Hepatocyte (in vitro differentiated cells): Measurements from ENCODE around the gene GPR132. TPM values are rescaled to one million over a fixed set of nuclear protein-coding genes. Genes with fewer than 3 reads are reported as not detected.
"Not testable (repeated sequence)": the region's sequence is repeated elsewhere in the genome, so short reads cannot be mapped to it uniquely, and the experiment has no call there.

ENCODE experiments used
- DNase-seq: peaks from one replicate; pipeline ENCODE4 v3.0.0-alpha.2; 2016; ENCODE audit warnings: low spot score
- H2AFZ ChIP-seq: fragments of 200-600 bp; sonication (generic); 2 replicates; pipeline ENCODE4 v1.6.0; 2016; ENCODE audit warnings: antibody characterized with exemption, mild to moderate bottlenecking
- H3K27ac ChIP-seq: fragments of 200-600 bp; sonication (generic); 2 replicates; pipeline ENCODE4 v1.5.1; 2016; ENCODE audit warnings: mild to moderate bottlenecking
- H3K27me3 ChIP-seq: fragments of 200-600 bp; sonication (generic); 2 replicates; pipeline ENCODE4 v1.6.1; 2016
- H3K36me3 ChIP-seq: fragments of 200-600 bp; sonication (generic); replicated peaks from 2 replicates; pipeline ENCODE4 v1.5.1; 2016; ENCODE audit warnings: low read depth; ENCODE audit not compliant: insufficient read depth
- H3K4me1 ChIP-seq: fragments of 200-600 bp; sonication (generic); 2 replicates; pipeline ENCODE4 v1.5.1; 2016; ENCODE audit warnings: mild to moderate bottlenecking, moderate library complexity; ENCODE audit not compliant: insufficient read depth
- H3K4me2 ChIP-seq: fragments of 200-600 bp; sonication (generic); 2 replicates; pipeline ENCODE4 v1.6.0; 2016
- H3K4me3 ChIP-seq: fragments of 200-600 bp; sonication (generic); 2 replicates; pipeline ENCODE4 v1.5.1; 2016; ENCODE audit warnings: mild to moderate bottlenecking
- H3K79me2 ChIP-seq: fragments of 200-600 bp; sonication (generic); 2 replicates; pipeline ENCODE4 v1.6.0; 2017; ENCODE audit warnings: mild to moderate bottlenecking
- H3K9me2 ChIP-seq: fragments of 200-600 bp; sonication (generic); replicated peaks from 2 replicates; pipeline ENCODE4 v1.6.0; 2017; ENCODE audit warnings: mild to moderate bottlenecking; ENCODE audit not compliant: insufficient read depth
- H3K9me3 ChIP-seq: fragments of 200-600 bp; sonication (generic); 2 replicates; pipeline ENCODE4 v1.5.1; 2016; ENCODE audit warnings: low read depth, mild to moderate bottlenecking
- H4K20me1 ChIP-seq: fragments of 200-600 bp; sonication (generic); 2 replicates; pipeline ENCODE4 v1.6.0; 2016; ENCODE audit warnings: mild to moderate bottlenecking; ENCODE audit not compliant: insufficient read depth, poor library complexity, severe bottlenecking
- CTCF ChIP-seq: fragments of 200-600 bp; sonication (generic); IDR thresholded peaks from 2 replicates; pipeline ENCODE4 v1.5.1; 2016; ENCODE audit warnings: antibody characterized with exemption, mild to moderate bottlenecking; ENCODE audit not compliant: poor library complexity
- EZH2 ChIP-seq: fragments of 200-600 bp; sonication (generic); IDR thresholded peaks from 2 replicates; pipeline ENCODE4 v1.6.1; 2016; ENCODE audit warnings: antibody characterized with exemption, mild to moderate bottlenecking, borderline replicate concordance
- EZH2phosphoT487 ChIP-seq: fragments of 200-600 bp; sonication (generic); IDR thresholded peaks from one replicate; pipeline ENCODE4 v1.6.1; 2018; ENCODE audit warnings: antibody characterized with exemption, mild to moderate bottlenecking, low read depth, moderate library complexity; ENCODE audit not compliant: unreplicated experiment, severe bottlenecking
- WGBS: methylation state at CpG from one replicate; pipeline ENCODE4 v1.1.6; 2016; ENCODE audit warnings: low lambda C conversion rate; ENCODE audit errors: missing lambda C conversion rate; 5-methylcytosine and 5-hydroxymethylcytosine counted together
- polyA plus RNA-seq: library from polyadenylated mRNA; unstranded; fragments of >200 nt; fragmentation: Nextera tagmentation; extraction: Ambion mirVana; gene quantifications from 2 replicates; pipeline ENCODE4 v1.2.1, GENCODE V29; 2016
- total RNA-seq: library from RNA; depleted of rRNA; stranded (reverse); fragments of >200 nt; gene quantifications from 2 replicates; pipeline ENCODE4 v1.2.3, GENCODE V29; 2014

The GPR132 gene
- total and polyA plus RNA-seq, 2 experiments from 2014 or later: 0.41 to 0.83 TPM

DNA sequence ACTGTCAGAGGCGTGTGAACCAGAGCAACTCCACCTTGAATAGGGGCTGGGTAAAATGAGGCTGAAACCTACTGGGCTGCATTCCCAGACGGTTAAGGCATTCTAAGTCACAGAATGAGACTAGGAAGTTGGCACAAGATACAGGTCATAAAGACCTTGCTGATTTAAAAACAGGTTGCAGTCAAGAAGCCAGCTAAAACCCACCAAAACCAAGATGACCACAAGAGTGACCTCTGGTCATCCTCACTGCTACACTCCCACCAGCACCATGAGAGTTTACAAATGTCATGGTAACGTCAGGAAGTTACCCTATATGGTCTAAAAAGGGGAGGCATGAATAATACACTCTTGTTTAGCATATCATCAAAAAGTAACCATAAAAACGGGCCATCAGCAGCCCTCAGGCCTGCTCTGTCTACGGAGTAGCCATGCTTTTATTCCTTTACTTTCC lies 32.8 kb downstream of the GPR132 start:
- DNase-seq, H3K4me1 ChIP-seq, H3K36me3 ChIP-seq, H3K9me3 ChIP-seq, H2AFZ ChIP-seq, H3K4me3 ChIP-seq, H4K20me1 ChIP-seq, H3K27me3 ChIP-seq, H3K9me2 ChIP-seq, H3K79me2 ChIP-seq: not testable (repeated sequence)
- H3K27ac ChIP-seq: peak overlapping the region; percentile 27
- 76% methylated on average over 5 of the region's 5 CpGs for WGBS
- peak overlapping the region; percentile 70 for H3K4me2 ChIP-seq

GRCh38 chr14:105030836-105031396 lies 34.3 kb downstream of the GPR132 start:
- Histone ChIP-seq H3K9me2 (no peaks in the 10 kb centered on the region), H3K4me1 (no peaks in the 10 kb centered on the region), H3K79me2 (no peaks in the 10 kb centered on the region), H3K4me2 (no peak overlapping the region), H2AFZ (no peak overlapping the region), H3K27me3 (no peaks in the 10 kb centered on the region), H3K9me3 (no peaks in the 10 kb centered on the region), H4K20me1 (no peaks in the 10 kb centered on the region), H3K27ac (no peak overlapping the region), H3K4me3 (no peak overlapping the region), H3K36me3 (no peaks in the 10 kb centered on the region)
- TF ChIP-seq EZH2phosphoT487: no peak
- TF ChIP-seq CTCF: no peak
- TF ChIP-seq EZH2: no peak
- no peak for DNase-seq
- 80% methylated on average over 9 of the region's 9 CpGs for WGBS

GRCh38 chr14:105030194-105030593 lies 35.0 kb downstream of the GPR132 start:
- no peaks in the 10 kb centered on the region for H4K20me1 ChIP-seq
- H3K4me2 ChIP-seq: no peak overlapping the region
- DNase-seq: no peak
- TF ChIP-seq CTCF (no peak), EZH2 (no peak), EZH2phosphoT487 (no peak)
- H3K9me2 ChIP-seq: no peaks in the 10 kb centered on the region
- no peak overlapping the region for H2AFZ ChIP-seq
- no peaks in the 10 kb centered on the region for H3K36me3 ChIP-seq
- no peak overlapping the region for H3K27ac ChIP-seq
- no peaks in the 10 kb centered on the region for H3K27me3 ChIP-seq
- WGBS: 76% methylated on average over 2 of the region's 2 CpGs
- H3K9me3 ChIP-seq: no peaks in the 10 kb centered on the region
- no peak overlapping the region for H3K4me3 ChIP-seq
- H3K4me1 ChIP-seq: no peaks in the 10 kb centered on the region
- no peaks in the 10 kb centered on the region for H3K79me2 ChIP-seq

DNA sequence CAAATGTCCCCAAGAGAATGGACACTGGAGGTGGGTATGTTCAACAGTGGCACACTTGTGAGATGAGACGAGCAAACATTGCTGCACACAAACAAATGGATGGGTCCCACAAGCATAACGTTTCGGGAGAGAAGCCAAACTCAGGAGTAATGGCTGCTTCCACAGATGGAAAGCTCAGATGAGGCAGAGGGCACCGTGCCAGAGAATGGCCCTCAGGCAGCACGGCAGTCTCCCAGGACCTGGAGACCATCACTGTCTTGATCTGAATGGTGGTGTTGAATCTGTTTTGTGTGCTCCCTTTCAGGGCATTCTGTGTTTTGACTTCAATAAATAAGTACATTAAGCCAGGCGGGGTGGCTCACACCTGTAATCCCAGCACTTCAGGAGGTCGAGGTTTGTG lies 35.8 kb downstream of the GPR132 start:
- no peaks in the 10 kb centered on the region for H3K4me1 ChIP-seq
- no peaks in the 10 kb centered on the region for H3K27me3 ChIP-seq

More for the DNA sequence above, 35.8 kb downstream of the GPR132 start:
- no peak overlapping the region for H3K4me3 ChIP-seq
- no peak for DNase-seq
- H4K20me1 ChIP-seq: no peaks in the 10 kb centered on the region
- TF ChIP-seq EZH2 (no peak), EZH2phosphoT487 (no peak), CTCF (no peak)
- no peaks in the 10 kb centered on the region for H3K9me3 ChIP-seq
- H3K36me3 ChIP-seq: no peaks in the 10 kb centered on the region
- H2AFZ ChIP-seq: no peak overlapping the region
- 79% methylated on average over 7 of the region's 7 CpGs for WGBS
- no peak overlapping the region for H3K27ac ChIP-seq
- no peak overlapping the region for H3K4me2 ChIP-seq
- no peaks in the 10 kb centered on the region for H3K9me2 ChIP-seq
- H3K79me2 ChIP-seq: no peaks in the 10 kb centered on the region
